HG02884 (cell line): ENCODE data around the gene KY.

Experiments
- ATAC-seq: cut with Tn5 transposase; IDR thresholded peaks from one replicate; pipeline ENCODE4 v1.9.1; 2021; ENCODE audit warnings: mild to moderate bottlenecking, moderate library complexity; ENCODE audit not compliant: unreplicated experiment

Gene KY, protein sequence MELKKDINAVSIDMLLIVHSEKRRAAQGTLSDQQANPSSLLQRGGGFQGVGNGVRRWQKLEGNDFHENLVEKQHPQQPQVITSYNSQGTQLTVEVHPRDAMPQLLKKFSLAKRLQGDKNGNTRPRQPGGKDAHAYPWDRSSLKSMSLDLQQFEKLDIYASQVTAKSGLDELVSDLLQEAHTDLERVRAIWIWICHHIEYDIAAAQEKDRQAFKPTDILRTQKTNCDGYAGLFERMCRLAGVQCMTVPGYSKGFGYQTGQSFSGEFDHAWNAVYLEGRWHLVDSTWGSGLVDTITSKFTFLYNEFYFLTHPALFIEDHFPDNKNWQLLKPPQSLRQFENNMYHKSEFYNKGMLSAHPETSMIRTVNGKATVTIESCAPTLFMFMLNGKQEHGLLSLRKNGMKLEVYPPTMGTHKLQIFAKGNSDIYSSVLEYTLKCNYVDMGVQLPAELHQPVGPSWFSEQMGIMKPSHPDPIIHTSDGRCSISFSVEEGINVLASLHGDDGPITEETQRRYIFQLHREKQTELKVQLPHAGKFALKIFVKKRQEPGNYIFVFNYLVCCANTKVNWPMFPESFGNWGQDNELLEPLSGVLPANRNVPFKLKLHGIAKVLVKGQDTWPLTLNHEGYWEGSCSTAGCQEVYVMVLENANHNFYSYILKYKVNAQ

DNA sequence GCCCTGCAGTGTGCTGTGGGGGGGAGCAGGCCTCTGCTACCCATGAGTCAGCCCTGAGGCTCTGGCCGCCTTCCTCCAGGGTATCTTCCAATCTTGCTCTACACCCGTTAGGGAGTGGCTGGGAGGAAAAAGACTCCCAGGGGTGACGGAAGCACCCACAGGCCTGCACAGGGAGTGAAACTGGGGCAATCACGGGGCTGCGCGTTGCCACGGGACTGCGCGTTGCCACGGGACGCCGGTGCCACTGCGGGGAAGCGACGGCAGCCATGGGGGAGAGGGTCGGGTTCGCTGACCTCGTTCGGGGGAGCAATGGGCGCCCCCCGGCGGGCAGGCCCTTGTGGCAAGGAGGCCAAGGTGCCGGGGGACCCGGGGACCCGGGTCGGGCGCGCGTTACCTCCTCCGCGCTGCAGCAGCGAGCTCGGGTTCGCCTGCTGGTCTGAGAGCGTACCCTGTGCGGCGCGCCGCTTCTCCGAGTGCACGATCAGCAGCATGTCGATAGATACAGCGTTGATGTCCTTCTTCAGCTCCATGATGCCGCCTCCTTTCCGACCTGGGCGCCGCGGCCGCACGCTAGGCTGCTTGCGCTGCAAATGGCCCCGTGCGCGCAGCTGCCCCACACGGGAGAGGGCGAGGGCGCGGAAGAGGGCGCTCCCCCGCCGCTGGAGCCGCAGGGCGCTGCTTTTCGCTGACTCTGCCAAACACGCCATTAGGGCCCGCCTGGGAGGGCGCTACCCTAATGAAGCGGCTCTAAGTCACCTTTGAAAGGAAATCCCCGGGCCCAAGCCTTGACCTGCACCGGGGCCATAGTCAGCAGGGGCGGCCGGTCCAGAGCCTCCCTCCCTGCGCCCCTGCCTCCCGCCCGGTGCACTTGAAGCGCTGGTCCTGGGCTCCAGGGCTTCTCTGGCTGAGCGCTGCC lies at the start of gene KY:
Gene KY, minus strand, starts transcription at position 592 of the 916 bp plus-strand sequence. Its CDS starts 62 bp downstream, at position 530.
- no peak for ATAC-seq

DNA sequence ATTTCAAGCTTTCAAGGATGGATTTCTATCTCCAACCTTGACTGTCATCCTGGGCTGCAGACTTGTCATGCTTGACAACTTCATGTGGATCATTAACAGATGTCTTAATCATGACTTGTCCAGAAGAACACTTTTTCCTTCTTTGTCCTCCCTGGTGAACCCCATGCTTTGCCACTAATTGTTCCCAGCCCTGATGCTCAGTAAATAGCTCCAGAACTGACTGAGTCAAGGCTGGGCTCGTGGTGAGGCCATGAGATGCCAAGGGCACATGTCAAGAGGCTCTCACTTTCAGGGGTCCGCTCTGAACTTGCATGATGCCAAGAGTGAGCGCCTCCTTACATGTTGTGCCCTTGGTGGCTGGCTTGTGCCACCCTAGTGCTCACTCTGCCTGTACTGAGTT lies 48.9 kb upstream of the KY start:
- ATAC-seq, result no peak

DNA sequence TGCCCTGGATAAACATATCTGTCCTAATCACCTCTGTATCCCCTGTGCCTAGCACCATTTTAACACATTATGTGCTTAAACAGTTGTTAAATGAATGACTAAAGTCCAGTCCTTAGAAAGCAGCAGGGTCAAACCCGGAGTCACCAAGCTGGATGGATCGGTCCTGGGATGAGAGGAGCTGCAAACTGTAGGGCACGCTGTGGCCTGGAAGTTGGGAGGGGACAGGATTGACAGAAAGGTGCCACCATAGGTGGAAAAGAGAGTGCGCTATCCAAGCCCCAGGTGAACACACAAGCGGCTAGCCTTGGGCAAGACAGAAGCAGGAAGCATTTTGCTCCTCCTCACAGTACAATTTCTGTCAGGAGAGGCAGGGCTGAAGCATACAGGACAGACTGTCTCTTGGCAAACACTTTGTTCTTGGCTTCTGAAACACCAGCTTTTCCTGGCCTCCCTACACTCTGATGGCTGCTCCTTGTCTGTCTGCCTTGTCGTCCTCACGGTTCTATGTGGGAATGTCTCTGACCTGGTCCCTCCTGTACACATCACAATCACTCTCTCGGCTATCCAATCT lies 48.4 kb upstream of the KY start:
- ATAC-seq, result no peak

DNA sequence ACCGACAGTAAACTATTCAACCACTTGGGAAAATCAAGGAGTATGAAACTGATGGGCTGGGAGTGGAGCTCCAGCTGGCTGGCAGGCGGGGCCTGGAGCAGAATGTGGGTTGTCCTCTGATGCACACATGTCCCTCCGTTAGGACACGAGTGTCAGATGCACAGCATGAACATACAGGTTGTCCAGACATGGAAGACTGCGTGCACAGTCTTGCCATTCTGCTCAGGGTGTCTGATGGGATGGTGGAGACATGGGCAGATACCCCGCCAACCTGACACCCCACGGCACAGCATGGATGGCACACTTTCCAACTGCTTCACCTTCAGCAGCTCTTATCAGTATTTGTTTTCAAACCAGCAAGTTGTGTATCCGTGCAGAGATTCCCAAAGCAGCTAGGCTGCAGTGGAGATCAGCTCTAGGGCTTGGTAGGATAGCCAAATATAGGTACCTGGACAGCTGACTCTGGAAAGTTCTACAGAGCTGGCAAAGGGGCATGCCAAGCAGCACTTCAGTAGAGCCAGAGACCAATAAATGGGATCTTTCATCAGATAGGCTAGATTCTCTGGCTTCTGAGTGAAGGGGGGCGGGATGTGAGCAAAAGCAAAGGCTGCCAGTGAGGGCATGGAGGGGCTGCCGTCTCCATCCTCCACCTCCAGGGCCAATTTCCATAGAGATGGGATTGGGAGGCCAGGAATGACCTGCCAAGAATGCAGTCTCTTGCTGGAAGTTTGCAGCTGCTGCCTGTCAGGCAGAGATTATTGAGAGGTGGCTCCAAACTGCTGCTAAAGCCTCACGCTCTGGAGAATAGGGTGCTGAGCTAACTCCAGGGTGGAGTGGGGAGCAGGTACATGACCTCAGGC lies 47.2 kb upstream of the KY start:
- no peak for ATAC-seq

DNA sequence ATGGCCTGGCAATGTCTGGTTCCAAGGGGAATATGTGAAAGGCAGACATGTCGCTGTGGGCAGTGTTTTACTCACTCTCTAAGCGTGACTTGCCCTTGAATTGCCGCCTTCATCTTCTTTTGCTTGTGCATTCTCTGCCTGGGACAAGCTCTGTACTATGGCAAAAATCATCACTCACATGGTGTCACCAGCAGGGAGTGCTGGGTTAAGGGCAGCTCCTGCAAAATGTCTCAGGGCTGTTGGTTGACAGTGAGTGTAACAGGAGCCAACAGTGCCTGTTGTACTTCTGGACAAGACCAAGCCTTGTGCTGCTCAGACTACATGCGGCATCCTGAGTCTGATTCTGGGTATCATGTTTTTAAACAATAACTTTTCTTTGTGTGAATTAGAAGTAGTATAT lies 45.3 kb upstream of the KY start:
- ATAC-seq, result no peak

DNA sequence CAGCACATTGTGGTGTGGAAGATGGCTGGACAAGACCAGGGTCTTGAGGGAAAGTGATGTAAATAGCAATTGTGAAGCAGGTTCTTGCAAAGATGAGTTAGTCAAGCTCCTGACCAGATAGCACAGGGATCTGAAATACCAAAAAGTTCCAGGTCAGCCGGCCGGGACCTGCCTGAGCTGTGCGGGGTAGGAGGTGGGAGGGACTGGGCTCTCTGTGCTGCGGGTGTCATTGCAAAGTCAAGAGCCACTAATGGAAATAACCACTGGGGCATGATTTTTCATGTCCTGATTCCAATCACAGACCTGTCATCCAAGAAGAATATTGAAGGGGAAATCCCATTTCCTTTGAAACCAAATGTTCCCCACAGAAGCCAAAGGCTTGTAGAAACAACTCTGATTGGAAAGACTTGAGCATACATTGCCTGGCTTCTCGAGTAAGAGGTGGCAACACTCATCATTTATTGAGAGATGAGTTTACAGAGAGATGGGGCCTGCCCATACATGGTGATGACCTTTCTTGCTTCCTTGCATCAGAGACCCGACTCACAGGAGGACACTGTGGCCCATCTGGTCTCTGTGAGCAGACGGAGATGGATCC lies 44.2 kb upstream of the KY start:
- ATAC-seq, result no peak

DNA sequence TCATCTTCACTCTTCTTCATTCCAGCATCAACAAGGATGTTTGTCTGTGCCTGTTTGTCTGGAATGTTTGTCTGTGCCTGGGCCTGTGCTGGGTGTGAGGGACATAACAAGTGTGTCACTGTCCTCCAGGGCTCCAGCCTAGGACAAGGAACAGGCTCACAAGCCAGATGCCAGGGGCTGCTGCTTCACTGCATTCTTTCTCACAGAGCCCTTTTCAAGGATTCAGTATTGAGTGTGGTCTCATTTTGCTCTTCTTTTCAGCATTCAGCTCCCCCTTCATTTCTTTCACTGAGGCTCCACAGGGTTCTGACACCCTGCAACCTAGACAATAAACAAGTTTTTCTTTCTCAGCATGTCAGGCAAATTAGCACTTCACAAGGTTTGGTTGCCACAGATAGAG lies 43.6 kb upstream of the KY start:
- no peak for ATAC-seq

DNA sequence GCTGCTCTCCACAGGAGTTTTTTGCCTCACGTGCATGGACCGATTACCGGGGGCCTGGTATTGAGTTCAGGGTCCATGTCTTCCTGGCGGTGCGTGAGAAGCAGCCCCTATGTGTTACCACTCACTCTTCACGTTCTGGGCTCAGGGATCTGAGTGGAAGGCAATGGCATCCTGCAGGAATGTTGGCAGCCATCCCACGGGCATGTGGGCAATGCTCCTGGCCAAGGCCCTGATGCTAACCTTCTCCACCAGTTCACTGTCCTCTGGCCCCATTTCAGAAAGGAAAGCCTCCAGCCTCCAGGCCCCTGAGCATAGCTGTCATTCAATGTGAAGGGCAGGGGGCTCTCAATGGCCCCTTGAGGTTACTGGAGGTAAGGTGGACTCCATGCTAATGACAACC lies 43.0 kb upstream of the KY start:
- ATAC-seq, result no peak

DNA sequence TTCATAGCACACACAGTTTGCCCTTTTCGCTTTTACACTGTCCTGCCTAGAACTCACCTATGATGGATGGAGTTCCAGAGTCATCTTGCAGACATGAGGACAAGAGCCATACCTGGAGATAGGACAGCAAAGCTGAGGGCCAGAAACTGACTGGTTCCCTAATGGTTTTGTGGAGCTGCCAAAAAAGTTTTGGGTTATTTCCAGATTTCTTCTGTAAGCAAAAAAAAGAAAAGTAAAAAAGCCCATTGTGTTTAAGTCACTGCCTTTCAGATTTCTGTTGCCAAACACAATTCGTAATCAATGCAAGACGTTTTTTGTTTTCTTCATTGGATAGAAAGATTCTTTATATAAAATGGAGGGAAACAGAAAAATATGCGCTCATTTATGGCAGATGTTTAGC lies 42.4 kb upstream of the KY start:
- no peak for ATAC-seq

DNA sequence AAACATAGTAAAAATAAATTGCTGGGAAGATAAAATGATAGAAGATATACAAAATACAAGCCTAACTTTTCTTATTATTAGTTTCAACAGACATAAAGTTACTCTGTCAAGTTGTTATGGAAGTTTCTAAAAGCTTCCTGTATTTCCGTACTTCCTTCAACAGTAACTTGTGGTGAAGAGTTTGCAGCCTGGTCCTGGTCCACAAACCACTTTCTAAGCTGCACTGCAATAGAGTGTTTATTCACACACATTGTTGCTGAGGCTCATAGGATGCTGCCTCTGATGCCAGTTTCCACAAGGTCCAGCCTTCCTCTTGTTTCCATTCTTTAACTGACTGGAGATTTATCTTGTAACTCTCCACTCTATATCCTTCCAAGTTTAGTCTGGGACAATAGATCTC lies 39.4 kb upstream of the KY start:
- ATAC-seq, result no peak

DNA sequence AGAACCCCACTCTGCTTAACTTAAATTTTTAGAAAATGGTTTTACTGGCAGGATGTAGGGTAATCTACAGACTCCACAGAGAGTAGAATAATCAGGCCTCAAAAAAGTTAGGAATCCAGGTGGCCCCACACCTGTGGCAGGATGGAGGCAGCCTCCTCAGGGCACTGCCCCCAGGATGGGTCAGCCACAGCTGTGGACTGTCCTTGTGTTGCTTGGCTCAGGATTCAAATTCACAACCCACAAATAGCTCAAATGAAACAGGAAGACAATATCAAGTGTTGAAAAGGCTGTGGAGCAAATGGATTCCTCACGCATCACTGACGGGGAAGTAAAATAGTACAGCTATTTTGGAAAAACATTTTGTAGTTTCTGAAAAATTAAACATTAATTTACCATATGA lies 36.8 kb upstream of the KY start:
- ATAC-seq, result no peak

DNA sequence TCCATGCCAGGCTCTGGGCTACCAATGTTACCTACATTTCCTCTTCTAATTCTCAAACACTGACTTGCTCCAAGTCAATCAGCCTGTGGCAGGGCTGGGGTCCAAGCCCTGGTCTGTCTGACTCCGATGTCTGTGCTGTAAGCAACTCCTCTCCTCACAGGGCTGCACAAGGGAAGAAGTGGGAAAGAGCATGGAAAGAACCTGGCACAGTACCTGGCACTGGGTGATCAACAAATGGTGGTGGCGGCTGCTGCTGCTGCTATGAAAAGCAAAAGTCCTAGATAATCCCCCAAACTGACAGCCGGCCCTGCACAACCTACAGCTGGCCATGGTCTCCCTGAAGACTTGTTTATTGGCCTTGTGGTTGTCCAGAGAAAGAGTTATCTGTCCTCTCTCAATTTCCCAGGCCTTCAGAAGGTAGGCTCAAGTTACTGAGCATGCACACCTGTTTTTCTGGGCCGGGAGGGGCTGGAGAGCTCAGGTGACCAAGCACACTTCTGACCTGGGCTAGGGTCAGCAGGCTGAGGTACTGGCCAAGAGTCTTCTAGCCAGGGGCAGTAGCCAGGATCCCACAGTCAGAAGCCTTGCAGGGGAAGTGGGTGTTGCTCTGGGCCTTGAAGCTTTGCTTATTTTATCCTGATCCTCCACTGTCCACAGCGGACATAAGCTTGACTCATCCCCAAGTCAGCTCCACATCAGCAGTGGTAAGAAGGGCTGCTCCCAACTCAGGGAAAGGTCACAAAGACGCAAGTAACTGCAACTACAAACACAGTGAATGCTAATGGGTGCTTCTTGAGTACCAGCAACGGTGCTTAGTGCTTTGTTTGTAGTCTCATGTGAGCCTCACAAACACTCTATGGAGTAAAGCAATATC lies 35.3 kb upstream of the KY start:
- ATAC-seq, result no peak

DNA sequence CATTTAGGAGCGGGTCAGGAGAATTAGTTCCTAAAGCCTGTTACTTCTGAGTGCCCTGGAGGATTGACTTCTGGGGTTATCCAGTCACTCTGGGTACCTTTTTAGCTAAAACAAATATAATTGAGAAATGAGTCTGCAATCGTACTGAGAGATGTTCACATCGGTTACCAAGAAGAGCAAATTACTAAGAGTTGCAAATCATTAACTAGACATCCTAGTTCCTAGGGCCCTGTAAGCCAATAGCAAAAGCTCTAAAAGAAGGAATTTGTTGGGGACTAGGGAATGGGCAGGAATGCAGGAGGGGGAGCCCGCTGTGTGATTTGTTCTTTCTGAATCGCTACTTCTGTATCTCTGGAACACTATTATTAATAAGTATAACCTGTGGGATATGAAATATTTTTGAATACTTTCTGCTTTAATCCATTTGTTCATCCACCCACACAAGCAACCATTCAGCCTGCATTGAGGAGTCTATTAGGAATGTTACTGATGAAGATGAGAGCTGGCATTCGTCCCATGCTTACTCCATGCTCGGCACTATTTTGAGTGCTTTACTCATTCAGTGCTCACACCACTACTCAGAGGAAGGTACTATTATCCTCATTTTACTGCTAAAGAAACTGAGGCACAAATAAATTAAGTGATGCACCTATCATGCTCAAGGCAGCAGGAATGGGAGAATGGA lies 31.5 kb upstream of the KY start:
- no peak for ATAC-seq

DNA sequence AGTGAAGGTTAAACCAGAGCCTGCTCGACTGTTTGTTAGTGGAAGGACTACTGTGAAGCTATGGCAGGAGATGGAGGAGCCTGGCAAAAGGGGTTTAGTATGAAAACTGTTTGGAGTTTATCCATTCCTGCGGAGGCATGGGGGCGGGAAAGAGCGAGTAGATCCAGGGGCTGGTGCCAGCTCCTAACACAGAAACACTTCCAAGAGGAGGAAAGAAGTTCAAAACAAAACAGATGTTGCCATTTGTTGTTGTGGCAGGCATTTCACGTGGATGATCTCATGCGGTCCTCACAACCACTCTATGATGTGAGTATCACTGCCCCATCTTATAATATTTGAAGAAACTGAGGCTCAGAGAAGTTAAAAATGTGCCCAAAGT lies 30.7 kb upstream of the KY start:
- no peak for ATAC-seq

DNA sequence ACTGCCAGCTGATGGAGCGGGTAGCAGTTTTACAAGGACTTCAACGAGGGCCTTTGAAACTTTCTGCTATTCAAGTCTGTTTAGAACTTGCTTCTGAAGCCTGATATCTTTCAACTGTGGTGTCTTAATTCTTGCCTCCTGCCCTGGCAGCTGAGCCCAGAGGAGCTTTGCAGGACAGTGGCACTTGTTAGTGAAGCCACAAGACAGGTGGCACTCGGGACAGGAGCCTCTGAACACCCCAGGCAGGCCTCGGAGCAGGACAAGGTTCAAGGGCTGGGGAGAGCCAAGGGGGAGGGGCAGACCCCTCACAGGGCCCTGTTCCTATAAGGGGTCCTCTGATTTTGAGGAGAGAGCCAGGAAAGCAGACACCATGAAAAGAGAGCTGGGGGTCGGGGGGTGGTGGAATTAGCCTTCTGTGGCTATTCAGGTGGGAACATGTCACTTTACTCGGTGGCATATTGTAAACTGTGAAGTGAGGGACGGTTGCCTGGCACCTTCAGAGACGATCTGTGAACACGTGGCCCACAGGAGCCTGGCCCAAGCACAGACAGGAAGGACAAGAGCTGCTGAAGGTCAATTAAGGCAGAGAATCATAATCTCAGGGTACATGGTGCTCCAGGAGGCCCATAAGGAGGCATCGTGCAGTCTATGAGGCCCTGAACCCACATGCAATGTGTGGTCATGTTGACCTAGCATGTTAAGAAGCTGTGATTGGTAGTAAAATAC lies 30.1 kb upstream of the KY start:
- no peak for ATAC-seq

DNA sequence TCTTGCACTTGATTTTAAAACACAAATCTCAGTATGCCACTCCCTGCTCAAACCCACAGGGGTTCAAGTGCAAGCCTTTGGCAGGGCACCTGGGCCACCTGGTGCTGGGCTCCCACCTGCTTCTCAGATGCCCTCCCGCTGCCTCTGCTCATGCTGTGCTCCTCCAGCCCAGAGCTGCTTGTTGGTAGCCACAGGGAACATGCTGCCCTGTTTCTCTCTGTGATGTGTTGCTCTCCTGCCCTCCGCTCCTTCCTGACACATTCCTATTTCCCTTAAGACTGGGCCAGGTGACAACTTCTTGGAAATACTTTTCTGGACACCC lies 27.1 kb upstream of the KY start:
- no peak for ATAC-seq

DNA sequence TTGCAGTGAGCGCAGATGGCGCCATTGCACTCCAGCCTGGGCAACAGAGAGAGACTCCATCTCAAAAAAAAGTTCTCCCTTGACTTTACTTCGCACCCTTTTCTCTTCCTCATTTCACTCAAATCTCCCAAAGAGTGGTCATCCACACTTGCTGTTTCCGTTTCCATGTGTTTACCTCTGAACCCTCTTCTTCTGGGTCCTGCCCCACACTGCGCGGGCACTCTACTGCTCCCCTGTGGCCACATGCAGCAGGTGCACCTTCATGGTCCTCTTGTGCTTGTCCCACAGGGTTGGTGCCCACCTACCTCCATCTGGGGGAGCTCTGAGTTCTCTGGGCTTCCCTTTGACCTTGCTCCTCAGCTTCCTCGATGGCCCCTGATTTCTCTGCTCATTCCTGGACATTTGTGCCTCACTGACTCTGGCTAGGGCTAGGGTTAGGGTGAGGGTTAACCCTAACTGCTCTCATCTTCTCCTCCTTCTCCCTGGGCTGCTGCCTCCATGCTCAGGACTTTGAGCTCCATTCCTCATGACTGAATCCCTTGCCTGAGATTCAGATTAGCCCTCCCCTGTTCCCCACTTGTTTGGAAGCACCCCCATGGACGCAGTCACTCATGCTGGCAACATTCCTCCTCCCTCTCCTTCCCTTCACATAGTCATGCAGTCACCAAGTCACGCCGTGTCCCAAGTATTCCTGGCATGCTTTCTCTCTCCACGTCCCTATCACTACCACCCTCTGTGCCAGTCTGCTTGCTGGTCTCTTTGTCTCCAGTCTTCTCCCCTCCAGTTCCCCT lies 26.6 kb upstream of the KY start:
- ATAC-seq, result no peak
